Measurements from ENCODE around the gene ARL4D. TPM values are rescaled to one million over a fixed set of nuclear protein-coding genes. Genes with fewer than 3 reads are reported as not detected.

Gene ARL4D
- total and polyA plus RNA-seq, 2 of the 8 experiments (the other 6 are each of a cell fraction or from before 2014, with no cell fraction given): 8.4 to 9.2 TPM

DNA sequence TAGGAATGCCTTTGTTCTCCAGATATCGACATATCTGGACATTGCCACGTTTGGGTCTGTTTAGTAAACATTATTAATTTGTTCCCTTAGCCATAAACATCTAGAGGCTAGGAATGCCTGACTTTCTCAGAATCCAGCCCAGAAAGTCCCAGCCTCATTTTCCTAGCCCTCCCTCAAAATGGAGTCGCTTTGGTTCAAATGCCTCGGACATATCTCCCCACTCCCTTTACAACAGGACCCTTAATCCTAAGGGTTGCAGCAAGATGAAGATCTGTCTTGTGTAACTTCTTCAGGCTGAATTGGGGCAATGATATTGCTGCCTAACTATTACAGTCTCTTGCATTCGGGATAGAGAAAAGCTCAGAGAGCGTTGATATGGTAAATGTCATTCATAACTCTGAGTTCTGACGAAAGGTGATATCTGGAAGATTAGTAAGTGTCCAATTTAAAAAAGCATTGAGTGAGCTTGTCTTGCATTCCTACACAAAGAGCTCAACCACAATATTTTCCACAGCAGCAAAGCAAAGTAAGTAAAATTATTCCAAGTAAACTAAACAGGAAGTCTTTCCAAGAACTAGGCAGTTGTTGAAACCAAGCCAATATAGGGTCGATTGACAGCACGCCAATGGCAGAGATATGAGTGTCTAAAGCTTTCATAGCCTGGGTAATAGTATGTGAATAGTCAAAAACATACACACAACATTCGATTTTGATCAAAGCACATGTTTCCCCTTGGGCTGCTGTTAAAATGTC lies 46.0 kb upstream of the ARL4D start (continued):
- no peak for TF ChIP-seq RXRA (IDR thresholded peaks at IDR 0.05; ENCODE audit: insufficient read depth, low read depth, low read length)
- no peak for TF ChIP-seq KDM4A (IDR thresholded peaks at IDR 0.05; ENCODE audit: low read depth, low read length, severe bottlenecking)
- TF ChIP-seq RNF2 (IDR thresholded peaks at IDR 0.05; ENCODE audit: borderline replicate concordance, low read depth, low read length, missing control alignments, poor library complexity, severe bottlenecking): no peak
- no peak for TF ChIP-seq SRF (IDR thresholded peaks at IDR 0.05; ENCODE audit: low read depth, low read length)
- TF ChIP-seq CBX8 (IDR thresholded peaks at IDR 0.05; ENCODE audit: borderline replicate concordance, low read depth, low read length): no peak
